ENCODE measurements around the gene HHIPL2.

HHIPL2 gene

GRCh38 chr1:222547944-222548671, at the start of gene HHIPL2:
Gene HHIPL2 (minus strand): TSS chr1:222548104. CDS start chr1:222548044, 60 bp downstream.
- no peak for DNase-seq

- no peak for DNase-seq
Measured at GRCh38 chr1:222596696-222597095, 48.8 kb upstream of the HHIPL2 start.

- no peak for DNase-seq
Measured at GRCh38 chr1:222594789-222595188, 46.9 kb upstream of the HHIPL2 start.

- DNase-seq, result no peak
Measured at GRCh38 chr1:222592171-222592570, 44.3 kb upstream of the HHIPL2 start.

- DNase-seq, result peak; percentile 84
Measured at GRCh38 chr1:222589462-222590302, 41.8 kb upstream of the HHIPL2 start, which contains the start of gene TAF1A. Gene TAF1A (minus strand): TSS chr1:222589933.

- DNase-seq, result no peak
Measured at GRCh38 chr1:222588135-222588534, 40.2 kb upstream of the HHIPL2 start.

DNA sequence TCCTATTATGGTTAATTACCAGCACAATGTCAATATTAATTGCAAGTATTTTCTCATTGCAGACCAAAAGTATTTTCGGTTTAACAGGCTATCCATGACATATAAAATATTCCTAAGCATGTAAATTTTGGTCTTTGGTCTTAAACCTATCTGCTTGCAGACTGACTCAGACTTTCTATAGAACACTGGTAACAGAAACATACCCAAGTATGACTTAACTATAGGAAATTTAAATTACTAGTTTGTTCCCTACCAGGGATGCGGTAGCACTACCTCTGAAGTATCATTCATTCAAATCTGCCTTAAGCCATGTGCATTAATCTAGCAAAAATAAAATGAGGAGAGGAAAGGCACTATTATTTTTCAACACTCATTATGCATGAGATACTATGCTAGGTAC, 38.9 kb upstream of the HHIPL2 start:
- DNase-seq, result no peak

GRCh38 chr1:222583079-222583478, 35.2 kb upstream of the HHIPL2 start:
- no peak for DNase-seq

GRCh38 chr1:222582099-222582774, 34.3 kb upstream of the HHIPL2 start:
- DNase-seq, result no peak

- no peak for DNase-seq
Measured at GRCh38 chr1:222579316-222579715, 31.4 kb upstream of the HHIPL2 start.

DNA sequence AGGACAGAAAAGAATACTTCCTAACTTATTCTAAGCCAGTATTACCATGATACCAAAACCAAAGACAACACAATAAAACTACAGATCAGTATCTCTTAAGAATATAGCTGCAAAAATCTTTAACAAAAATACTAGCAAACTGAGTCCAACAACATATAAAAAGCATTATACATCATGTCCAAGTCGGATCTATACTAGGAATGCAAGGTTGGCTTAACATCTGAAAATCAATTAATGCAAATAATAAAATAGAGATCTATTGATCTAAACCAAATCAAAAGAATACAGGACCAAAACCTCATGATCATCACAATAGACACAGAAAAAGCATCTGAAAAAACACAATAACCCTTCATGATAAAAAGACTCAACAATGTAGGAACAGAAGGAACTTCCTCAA, 22.9 kb upstream of the HHIPL2 start:
- DNase-seq, result no peak

- no peak for DNase-seq
Measured at GRCh38 chr1:222561656-222562055, 13.8 kb upstream of the HHIPL2 start.

DNA sequence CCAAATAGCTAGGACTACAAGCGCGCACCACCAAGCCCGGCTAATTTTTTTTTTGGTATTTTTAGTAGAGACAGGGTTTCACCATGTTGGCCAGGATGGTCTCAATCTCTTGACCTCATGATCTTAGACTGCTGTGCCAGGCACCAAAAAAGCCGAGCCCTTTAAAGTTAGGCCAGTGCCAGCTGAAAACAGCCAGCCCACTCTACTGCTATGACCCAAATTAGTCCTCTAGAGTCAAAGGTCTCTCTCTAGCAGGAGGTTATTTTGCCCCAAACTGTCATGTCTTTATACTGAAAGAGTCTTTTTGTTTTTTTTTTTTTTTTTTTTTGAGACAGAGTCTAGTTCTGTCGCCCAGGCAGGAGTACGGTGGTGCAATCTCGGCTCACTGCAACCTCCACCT, 9.7 kb upstream of the HHIPL2 start:
- DNase-seq, result no peak

DNA sequence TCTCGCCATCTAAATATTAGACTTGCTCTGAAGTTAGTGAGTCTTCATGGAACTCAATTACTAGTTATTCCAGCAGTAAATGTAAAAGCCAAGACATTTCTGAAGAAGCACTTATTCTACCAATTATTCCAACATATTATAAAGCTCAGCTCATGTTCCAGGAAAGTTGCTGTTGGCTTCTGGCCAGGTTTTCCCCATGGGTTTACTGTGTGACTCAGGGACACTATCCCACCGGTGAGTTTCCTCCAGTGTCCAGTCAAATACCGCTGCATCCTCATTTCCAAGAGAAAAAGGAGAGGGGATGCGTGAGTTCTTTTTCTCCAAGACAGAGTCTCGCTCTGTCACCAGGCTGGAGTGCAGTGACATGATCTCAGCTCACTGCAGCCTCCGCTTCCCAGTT, 9.2 kb upstream of the HHIPL2 start:
- no peak for DNase-seq

GRCh38 chr1:222555992-222556615, 8.2 kb upstream of the HHIPL2 start:
- no peak for DNase-seq

- no peak for DNase-seq
Measured at GRCh38 chr1:222554177-222554576, 6.3 kb upstream of the HHIPL2 start.

DNA sequence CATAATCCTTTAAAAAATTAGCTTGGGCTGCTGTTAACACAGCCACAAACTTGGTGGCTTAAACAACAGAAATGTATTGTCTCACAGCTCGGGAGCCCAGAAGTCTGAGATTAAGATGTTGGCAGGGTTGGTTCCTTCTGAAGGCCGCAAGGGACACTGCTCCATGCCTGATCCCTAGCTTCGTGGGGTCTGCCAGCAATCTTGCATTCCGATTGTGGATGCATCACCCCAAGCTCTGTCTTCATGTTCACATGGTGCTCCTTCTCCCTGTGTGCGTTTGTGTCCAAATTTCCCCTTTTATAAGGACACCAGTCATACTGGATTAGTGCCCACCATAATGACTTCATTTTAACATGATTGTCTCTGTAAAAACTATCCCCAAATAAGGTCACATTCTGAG, 5.0 kb upstream of the HHIPL2 start:
- DNase-seq, result no peak

GRCh38 chr1:222547260-222547614, 667 bp downstream of the HHIPL2 start:
- no peak for DNase-seq

- peak; percentile 56 for DNase-seq
Measured at GRCh38 chr1:222546548-222547259, 1.2 kb downstream of the HHIPL2 start.

- DNase-seq, result no peak
Measured at GRCh38 chr1:222546091-222546490, 1.8 kb downstream of the HHIPL2 start.

DNA sequence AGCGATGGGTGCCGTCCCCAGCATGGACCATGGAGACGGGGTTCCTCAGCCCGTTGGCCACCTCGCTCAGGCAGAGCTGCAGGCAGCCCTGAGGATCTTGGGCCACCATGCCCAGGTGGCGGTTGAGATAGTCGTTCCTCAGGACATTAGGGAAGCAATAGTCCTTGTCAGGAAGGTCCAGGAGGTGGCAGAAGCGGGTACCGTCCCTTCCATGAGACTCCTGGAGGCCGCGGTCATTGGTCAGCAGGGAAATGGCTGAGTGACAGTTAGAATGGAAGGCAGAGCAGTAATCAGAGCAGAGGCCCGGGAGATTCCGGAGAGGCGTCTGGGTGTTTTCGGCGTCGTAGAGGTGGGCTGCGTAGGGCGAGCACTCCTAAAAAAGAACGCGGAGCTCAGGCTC, 4.1 kb downstream of the HHIPL2 start:
- DNase-seq, result no peak

DNA sequence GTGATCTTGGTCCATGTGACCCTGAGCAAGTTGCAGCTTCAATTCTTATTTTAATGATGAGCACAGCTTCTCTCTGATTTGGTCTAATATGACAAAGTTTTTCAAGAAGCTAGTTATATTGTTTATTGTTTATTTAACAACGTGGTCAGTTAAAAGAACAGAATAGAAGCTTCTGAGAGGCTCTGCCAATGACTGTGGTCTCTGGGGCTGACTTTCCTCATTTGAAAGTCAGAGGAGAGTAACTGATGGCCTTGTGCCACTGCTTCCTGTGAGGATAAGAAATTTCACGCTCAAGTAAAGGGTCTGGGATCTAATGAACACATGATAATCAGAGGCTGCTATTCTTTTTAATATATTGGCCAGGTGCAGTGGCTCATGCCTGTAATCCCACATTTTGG, 7.3 kb downstream of the HHIPL2 start:
- no peak for DNase-seq

Measured in DMS79 (cell line).